Right renal pelvis (tissue), 4 donors: ENCODE results near the gene TRABD2B. TPM values are rescaled to one million over a fixed set of nuclear protein-coding genes. Genes with fewer than 3 reads are reported as not detected.

Experiments used
- DNase-seq, 4 donors: peaks; one replicate each; pipeline ENCODE4 v3.0.0-alpha.2; 2013; ENCODE audit warnings: low read depth in 4 of 4, low spot score in 3 of 4, missing footprints in 1 of 4
- polyA plus RNA-seq, 4 donors: library from polyadenylated mRNA; unstranded; fragments of 120-200 nt; gene quantifications; one replicate each; pipeline ENCODE4 v1.2.1, GENCODE V29; 2013; ENCODE audit not compliant: insufficient read length in 4 of 4

TRABD2B gene
- polyA plus RNA-seq, 4 donors = 15.3 to 25.8 (median 22.0) TPM

GRCh38 chr1:47766832-47767740, 230.1 kb downstream of the TRABD2B start:
- DNase-seq = no peak

GRCh38 chr1:47765742-47766485, 231.3 kb downstream of the TRABD2B start:
- DNase-seq = no peak

GRCh38 chr1:47765236-47765635, 231.9 kb downstream of the TRABD2B start:
- no peak for DNase-seq

GRCh38 chr1:47764461-47765046, 232.6 kb downstream of the TRABD2B start:
- DNase-seq = no peak

- no peak for DNase-seq
Measured at GRCh38 chr1:47763591-47764171, 233.5 kb downstream of the TRABD2B start.

GRCh38 chr1:47761974-47762373, 235.2 kb downstream of the TRABD2B start:
- no peak for DNase-seq

- DNase-seq = no peak
Measured at GRCh38 chr1:47761201-47761930, 235.8 kb downstream of the TRABD2B start.

- DNase-seq = no peak
Measured at GRCh38 chr1:47759936-47760629, 237.1 kb downstream of the TRABD2B start.

GRCh38 chr1:47759251-47759935, 237.8 kb downstream of the TRABD2B start:
- DNase-seq = no peak

GRCh38 chr1:47758341-47759250, 238.6 kb downstream of the TRABD2B start:
- no peak for DNase-seq

GRCh38 chr1:47757226-47757975, 239.8 kb downstream of the TRABD2B start:
- DNase-seq = no peak

GRCh38 chr1:47756411-47756810, 240.8 kb downstream of the TRABD2B start:
- no peak for DNase-seq

GRCh38 chr1:47756006-47756405, 241.2 kb downstream of the TRABD2B start:
- no peak for DNase-seq

- DNase-seq = no peak
Measured at GRCh38 chr1:47755101-47755990, 241.8 kb downstream of the TRABD2B start.

GRCh38 chr1:47754221-47754620, 243.0 kb downstream of the TRABD2B start:
- no peak for DNase-seq

- DNase-seq = no peak
Measured at GRCh38 chr1:47753808-47754207, 243.4 kb downstream of the TRABD2B start.
